Fibroblast of villous mesenchyme (primary cell): Measurements from ENCODE around the gene POLR3E. TPM values are rescaled to one million over a fixed set of nuclear protein-coding genes. Genes with fewer than 3 reads are reported as not detected.
A peak's percentile ranks its signal among the peaks of the same experiment; 100 is the strongest.

Experiments used
- DNase-seq: peaks from one replicate; pipeline ENCODE4 v3.0.0-alpha.2; 2010; ENCODE audit warnings: low read depth
- H3K4me3 ChIP-seq: 2 replicates; pipeline ENCODE4 v1.5.1; 2011; ENCODE audit warnings: low read depth, mild to moderate bottlenecking, low read length
- CTCF ChIP-seq: IDR thresholded peaks from 2 replicates; pipeline ENCODE4 v1.5.1; 2012; ENCODE audit warnings: low read depth, mild to moderate bottlenecking, low read length; ENCODE audit not compliant: insufficient read depth
- total RNA-seq: library from RNA; depleted of rRNA; stranded (reverse); fragments of >200 nt; gene quantifications from 2 replicates; pipeline ENCODE4 v1.2.3, GENCODE V29; 2012

Gene POLR3E
- total RNA-seq, 1 donor = 31.5 TPM

DNA sequence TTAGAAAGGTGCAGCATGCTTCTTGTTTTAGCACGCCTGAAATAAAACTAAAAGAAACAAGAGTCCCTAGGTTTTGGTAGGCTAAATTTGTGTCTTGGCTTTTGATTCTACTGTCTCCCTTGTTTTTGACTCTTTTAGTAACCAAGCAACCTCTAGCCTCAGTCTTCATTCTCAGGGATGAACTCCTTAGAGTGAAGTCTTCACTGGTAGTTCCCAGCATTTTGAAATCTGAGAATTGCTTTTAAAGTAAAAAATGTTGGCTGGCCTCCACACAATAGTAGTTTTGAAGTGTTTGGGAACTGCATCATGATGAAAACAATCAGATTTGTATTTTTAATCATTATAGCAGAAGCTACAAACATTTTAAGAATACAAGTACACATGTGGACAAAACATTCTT lies 83.3 kb downstream of the POLR3E start:
- H3K4me3 ChIP-seq = no peak overlapping the region
- TF ChIP-seq CTCF = no peak
- DNase-seq = peak; percentile 61

- DNase-seq = no peak
- no peak for TF ChIP-seq CTCF
Observed at GRCh38 chr16:22381392-22381791, 84.2 kb downstream of the POLR3E start.

DNA sequence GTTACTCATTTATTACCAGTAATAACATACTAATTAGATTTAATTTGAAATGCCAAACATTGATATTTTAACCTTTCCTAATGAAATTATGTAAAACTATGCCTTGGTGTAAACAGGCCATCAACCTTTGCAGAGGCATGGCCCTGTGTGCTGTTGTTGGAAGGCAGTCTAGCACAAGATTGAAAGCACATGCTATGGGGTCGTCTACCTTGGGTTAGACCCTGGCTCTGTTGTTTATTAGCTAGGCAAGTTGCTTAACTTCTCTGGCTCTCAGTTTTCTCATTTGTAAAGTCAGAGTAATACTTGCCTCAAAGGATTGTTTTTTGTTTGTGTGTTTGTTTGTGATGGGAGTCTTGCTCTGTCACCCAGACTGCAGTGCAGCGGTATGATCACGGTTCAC lies 86.6 kb downstream of the POLR3E start:
- no peak for TF ChIP-seq CTCF
- no peak overlapping the region for H3K4me3 ChIP-seq
- DNase-seq = no peak

More at GRCh38 chr16:22381392-22381791, 84.2 kb downstream of the POLR3E start:
- H3K4me3 ChIP-seq = no peak overlapping the region

Other genes with a start within 250 kb of the POLR3E start
- under 0.01 TPM in 2 replicates for gene VWA3A, start 204.9 kb upstream of the POLR3E start, total RNA-seq
- not detected in 2 replicates for gene SDR42E2, start 134.9 kb upstream of the POLR3E start, total RNA-seq
- gene EEF2K, start 91.1 kb upstream of the POLR3E start, total RNA-seq = 26.3 and 30.0 TPM in 2 replicates
- 37.4 and 40.2 TPM in 2 replicates for gene CDR2, start 77.2 kb downstream of the POLR3E start, total RNA-seq
- gene NPIPB5, start 213.5 kb downstream of the POLR3E start, total RNA-seq = 130 and 165 TPM in 2 replicates